H1 (cell line): ENCODE data around the gene AZGP1. TPM values are rescaled to one million over a fixed set of nuclear protein-coding genes. Genes with fewer than 3 reads are reported as not detected.
"Not testable (repeated sequence)": the region's sequence is repeated elsewhere in the genome, so short reads cannot be mapped to it uniquely, and the experiment has no call there.

ENCODE experiments used
- CTCF ChIA-PET: fragments of 300-600 bp; sonication (Branson Sonifier 250); formaldehyde crosslinking; loops from one replicate; lab custom pipeline; 2021; ENCODE audit not compliant: partially characterized antibody; lab: Charles Lee
- POLR2A ChIA-PET: fragments of 300-600 bp; sonication (Branson Sonifier 250); formaldehyde crosslinking; loops from one replicate; lab custom pipeline; 2021; ENCODE audit warnings: inconsistent platforms; ENCODE audit not compliant: partially characterized antibody; lab: Charles Lee
- DNase-seq, 2 experiments: peaks; one replicate each; pipeline versions ENCODE4 v3.0.0 to v3.0.0-alpha.2; 2010 to 2022; ENCODE audit warnings: low spot score in 2 of 2, low read depth in 1 of 2, mixed read lengths in 1 of 2
- FAIRE-seq: peaks from 2 replicates; lab custom pipeline; 2011; peaks lifted over from hg19 to GRCh38; lab: Jason Lieb, UNC
- H2AFZ ChIP-seq: 2 replicates; pipeline ENCODE4 v1.8.1; 2012; ENCODE audit warnings: low read length, inconsistent platforms
- H2AK5ac ChIP-seq: 2 replicates; pipeline ENCODE4 v1.6.1; 2013; ENCODE audit warnings: low read depth, low read length
- H2BK120ac ChIP-seq: replicated peaks from 2 replicates; pipeline ENCODE3; 2013; ENCODE audit warnings: low read depth, low read length, inconsistent platforms
- H2BK12ac ChIP-seq: 2 replicates; pipeline ENCODE4 v1.6.1; 2013; ENCODE audit warnings: low read depth, low read length
- H2BK15ac ChIP-seq: 2 replicates; pipeline ENCODE4 v1.6.1; 2013; ENCODE audit warnings: low read length
- H2BK20ac ChIP-seq: 2 replicates; pipeline ENCODE4 v1.6.1; 2013; ENCODE audit warnings: low read length
- H2BK5ac ChIP-seq: 2 replicates; pipeline ENCODE4 v1.6.1; 2013; ENCODE audit warnings: low read depth, low read length
- H3K14ac ChIP-seq: 2 replicates; pipeline ENCODE4 v1.6.1; 2013; ENCODE audit warnings: inconsistent platforms; ENCODE audit not compliant: insufficient read length
- H3K18ac ChIP-seq: 2 replicates; pipeline ENCODE4 v1.6.1; 2013; ENCODE audit warnings: low read length; ENCODE audit errors: extremely low read depth
- H3K23ac ChIP-seq: 2 replicates; pipeline ENCODE4 v1.6.1; 2013; ENCODE audit warnings: inconsistent platforms; ENCODE audit not compliant: insufficient read length
- H3K23me2 ChIP-seq: 2 replicates; pipeline ENCODE4 v1.6.1; 2013; ENCODE audit warnings: low read depth, low read length
- H3K27ac ChIP-seq: 2 replicates; pipeline ENCODE4 v1.6.1; 2011; ENCODE audit warnings: low read depth, low read length, inconsistent platforms
- H3K27me3 ChIP-seq, 4 experiments: replicated peaks in 1 of 4; 1 replicate in 1 of 4; 2 replicates in 3 of 4; pipeline versions ENCODE4 v1.6.1 to v1.8.1; 2011 to 2013; ENCODE audit warnings: low read length in 3 of 4, mild to moderate bottlenecking in 3 of 4, inconsistent platforms in 2 of 4, mixed read lengths in 2 of 4, moderate library complexity in 1 of 4; ENCODE audit not compliant: control insufficient read depth in 3 of 4, insufficient read depth in 3 of 4; ENCODE audit errors: extremely low read depth in 1 of 4
- H3K36me3 ChIP-seq, 4 experiments: 2 replicates each; pipeline versions ENCODE4 v1.6.1 to v1.8.1; 2011 to 2013; ENCODE audit warnings: mild to moderate bottlenecking in 4 of 4, low read length in 3 of 4, moderate library complexity in 2 of 4, control low read depth in 1 of 4, inconsistent platforms in 1 of 4; ENCODE audit not compliant: insufficient read depth in 4 of 4, control insufficient read depth in 2 of 4
- H3K4ac ChIP-seq: replicated peaks from 2 replicates; pipeline ENCODE3; 2013; ENCODE audit warnings: low read length, low read depth, mixed read lengths, inconsistent platforms; ENCODE audit not compliant: insufficient read length
- H3K4me1 ChIP-seq, 4 experiments: replicated peaks in 1 of 4; 1 replicate in 1 of 4; 2 replicates in 3 of 4; pipeline versions ENCODE4 v1.6.1 to v1.8.1; 2011 to 2013; ENCODE audit warnings: low read length in 3 of 4, inconsistent platforms in 2 of 4, mixed read lengths in 1 of 4; ENCODE audit not compliant: insufficient read depth in 4 of 4, control insufficient read depth in 3 of 4
- H3K4me2 ChIP-seq, 2 experiments: 2 replicates each; pipeline versions ENCODE4 v1.6.1 to v1.8.1; 2011 to 2013; ENCODE audit warnings: low read depth in 2 of 2, low read length in 2 of 2, control low read depth in 1 of 2, inconsistent platforms in 1 of 2, mild to moderate bottlenecking in 1 of 2; ENCODE audit not compliant: insufficient read depth in 1 of 2
- H3K4me3 ChIP-seq, 4 experiments: fragments of 200-600, 300-600 bp in 1 of 4; sonication (generic), shearing (Covaris generic), sonication (Bioruptor Twin) in 1 of 4; 2 replicates each; pipeline versions ENCODE4 v1.5.1 to v1.8.1; 2011 to 2016; ENCODE audit warnings: low read length in 4 of 4, low read depth in 3 of 4, control low read depth in 2 of 4, inconsistent platforms in 2 of 4, mild to moderate bottlenecking in 2 of 4, mixed read lengths in 1 of 4, moderate library complexity in 1 of 4; ENCODE audit not compliant: insufficient read depth in 2 of 4; ENCODE audit errors: extremely low read depth in 1 of 4
- H3K56ac ChIP-seq: replicated peaks from 2 replicates; pipeline ENCODE3; 2013; ENCODE audit warnings: low read depth, mild to moderate bottlenecking, mixed read lengths, low read length, inconsistent platforms; ENCODE audit not compliant: insufficient read length
- H3K79me1 ChIP-seq: 2 replicates; pipeline ENCODE4 v1.6.1; 2013; ENCODE audit warnings: low read depth, low read length, control low read depth
- H3K79me2 ChIP-seq, 2 experiments: 2 replicates each; pipeline versions ENCODE4 v1.6.1 to v1.8.1; 2012 to 2013; ENCODE audit warnings: low read length in 2 of 2, mild to moderate bottlenecking in 2 of 2, inconsistent platforms in 1 of 2; ENCODE audit not compliant: insufficient read depth in 2 of 2, control insufficient read depth in 1 of 2
- H3K9ac ChIP-seq, 4 experiments: replicated peaks in 1 of 4; 1 replicate in 1 of 4; 2 replicates in 3 of 4; pipeline versions ENCODE4 v1.6.1 to v1.8.1; 2011 to 2013; ENCODE audit warnings: low read depth in 3 of 4, low read length in 3 of 4, control low read depth in 2 of 4, mild to moderate bottlenecking in 2 of 4, moderate library complexity in 2 of 4, inconsistent platforms in 1 of 4; ENCODE audit errors: extremely low read depth in 1 of 4
- H3K9me3 ChIP-seq, 2 experiments: 2 replicates each; pipeline versions ENCODE4 v1.6.1 to v1.8.1; 2012 to 2013; ENCODE audit warnings: mild to moderate bottlenecking in 2 of 2, moderate library complexity in 2 of 2, control low read depth in 1 of 2, inconsistent platforms in 1 of 2, low read depth in 1 of 2, low read length in 1 of 2, mixed read lengths in 1 of 2; ENCODE audit not compliant: insufficient read depth in 2 of 2
- H4K20me1 ChIP-seq, 2 experiments: replicated peaks in 1 of 2; 2 replicates each; pipeline versions ENCODE3 to v1.8.1; 2011 to 2013; ENCODE audit warnings: inconsistent platforms in 2 of 2, low read length in 2 of 2, mild to moderate bottlenecking in 1 of 2; ENCODE audit not compliant: insufficient read depth in 2 of 2, control insufficient read depth in 1 of 2
- H4K5ac ChIP-seq: 2 replicates; pipeline ENCODE4 v1.6.1; 2013; ENCODE audit warnings: low read length, low read depth, mixed read lengths, inconsistent platforms; ENCODE audit not compliant: insufficient read length
- H4K8ac ChIP-seq: 2 replicates; pipeline ENCODE4 v1.8.0; 2013; ENCODE audit warnings: mild to moderate bottlenecking, moderate library complexity, low read length, inconsistent platforms; ENCODE audit not compliant: insufficient read depth; ENCODE audit errors: extremely low read depth
- H4K91ac ChIP-seq: replicated peaks from 2 replicates; pipeline ENCODE3; 2013; ENCODE audit warnings: low read length, mixed read lengths, inconsistent platforms; ENCODE audit not compliant: insufficient read length
- WGBS, 2 experiments: shearing (Covaris generic) in 1 of 2; methylation state at CpG; one replicate each; pipeline versions ENCODE4 v1.1.6 to v1.1.7; 2013 to 2015; ENCODE audit warnings: low lambda C conversion rate in 2 of 2, mixed read lengths in 2 of 2, inconsistent platforms in 1 of 2, low coverage in 1 of 2, missing lambda C conversion rate in 1 of 2; ENCODE audit not compliant: insufficient replicate concordance in 2 of 2, insufficient coverage in 1 of 2, insufficient read length in 1 of 2; ENCODE audit errors: extremely low coverage in 1 of 2, missing lambda C conversion rate in 1 of 2; 5-methylcytosine and 5-hydroxymethylcytosine counted together
- polyA plus RNA-seq, 7 experiments: library from polyadenylated mRNA; depleted of rRNA in 3 of 7; stranded (reverse) in 5 of 7; unstranded in 2 of 7; fragments of >200 nt in 5 of 7; fragments of 200-250 nt in 2 of 7; gene quantifications; 1 replicate in 5 of 7; 2 replicates in 1 of 7; 4 replicates in 1 of 7; pipeline versions ENCODE4 v1.2.1 to v1.2.3, GENCODE V29; 2011 to 2013; ENCODE audit warnings: missing spikeins in 2 of 7, mixed read lengths in 2 of 7
- total RNA-seq: library from RNA; stranded (reverse); fragmentation: NEBNext Ultra II Directional; extraction: Animal tissue kit (Norgen Biotek cat#: 25700); gene quantifications from 2 replicates; pipeline ENCODE4 v1.2.1, GENCODE V29; 2021

Gene AZGP1
- total and polyA plus RNA-seq, 2 of the 8 experiments (the other 6 are each of a cell fraction or from before 2014, with no cell fraction given), result 0.52 to 0.68 TPM

- H3K4me3 ChIP-seq, H3K18ac ChIP-seq, H3K9ac ChIP-seq, H3K4ac ChIP-seq, H4K20me1 ChIP-seq, H2BK15ac ChIP-seq, FAIRE-seq, H2BK20ac ChIP-seq, H2BK120ac ChIP-seq, H3K27me3 ChIP-seq, H3K23ac ChIP-seq, H3K27ac ChIP-seq, H4K8ac ChIP-seq, H3K36me3 ChIP-seq, H3K79me2 ChIP-seq, DNase-seq, H2AK5ac ChIP-seq, H2BK5ac ChIP-seq, H3K4me2 ChIP-seq, H2AFZ ChIP-seq, H3K79me1 ChIP-seq, H3K56ac ChIP-seq, H3K23me2 ChIP-seq, H4K91ac ChIP-seq, H3K4me1 ChIP-seq, H3K14ac ChIP-seq, H4K5ac ChIP-seq, H2BK12ac ChIP-seq: not testable (repeated sequence)
- ChIA-PET CTCF (interaction anchor here (1.0 to 2.5 kb wide), 3 partner anchors 15 to 25 kb away, joined by 3 to 8 read pairs (median 4); partner anchors contain the start of gene GJC3), POLR2A (interaction anchor here (1.4 to 4.5 kb wide), 3 partner anchors 11 to 146 kb away, joined by 3 to 29 read pairs (median 5); no protein-coding TSS in a partner anchor)
- H3K9me3 ChIP-seq, result peaks cover 14 to 18% of the 10 kb centered on the region in 2 experiments; a peak in 3 of 4 replicates
- 96% methylated on average over 7 of the region's 7 CpGs; no CpG with 5 or more reads in 1 of the 2 experiments for WGBS, 2 experiments
Observed at GRCh38 chr7:99954643-99955042, 21.2 kb downstream of the AZGP1 start.
